HCT116 (cell line): ENCODE measurements around the gene RIC8B. TPM values are rescaled to one million over a fixed set of nuclear protein-coding genes. Genes with fewer than 3 reads are reported as not detected.

Source experiments
- ATAC-seq: fragments of 200-7000 bp; cut with Tn5 transposase; 2 replicates; pipeline ENCODE4 v1.9.1; 2020; ENCODE audit warnings: mild to moderate bottlenecking, moderate library complexity
- BruUV-seq: library from RNA; stranded (reverse); fragments of 400-500 nt; replicated peaks from 2 replicates; lab custom pipeline; 2021; lab: Mats Ljungman, UMichigan
- CTCF ChIA-PET: fragments of 300-600 bp; sonication (Branson Sonifier 250); formaldehyde crosslinking; loops from one replicate; lab custom pipeline; 2021; ENCODE audit warnings: antibody characterized with exemption; lab: Charles Lee
- POLR2A ChIA-PET: fragments of 300-600, 350-600 bp; sonication (Branson Sonifier 250); formaldehyde crosslinking; loops from one replicate; lab custom pipeline; 2021; ENCODE audit warnings: antibody characterized with exemption; lab: Charles Lee
- RAD21 ChIA-PET, 2 experiments: fragments of 300-600 bp; sonication (Branson Sonifier 250); formaldehyde crosslinking; loops; one replicate each; lab custom pipeline; 2023; ENCODE audit warnings: low total read pairs in 2 of 2; ENCODE audit not compliant: uncharacterized antibody in 2 of 2, unreplicated experiment in 2 of 2, low non-redundant PET in 1 of 2; lab: Charles Lee
- DNase-seq: peaks from one replicate; pipeline ENCODE4 v3.0.0-alpha.2; 2010; ENCODE audit warnings: low read depth, low spot score
- H2AFZ ChIP-seq: fragments of 200-600 bp; shearing (Covaris generic), sonication (generic); 2 replicates; pipeline ENCODE4 v1.6.1; 2017; ENCODE audit warnings: low read depth, mixed run types, mixed read lengths, antibody characterized with exemption, low read length; ENCODE audit not compliant: poor library complexity, severe bottlenecking
- H3K27ac ChIP-seq: 2 replicates; pipeline ENCODE4 v1.5.1; 2012; ENCODE audit warnings: low read depth, low read length
- H3K27me3 ChIP-seq: fragments of 200-600 bp; sonication (generic); 2 replicates; pipeline ENCODE4 v1.6.1; 2016; ENCODE audit warnings: mixed run types, low read length, mixed read lengths; ENCODE audit not compliant: insufficient read depth
- H3K36me3 ChIP-seq, 2 experiments: fragments of 200-500 bp in 1 of 2; fragments of 200-600 bp in 1 of 2; sonication (Bioruptor generic) in 1 of 2; sonication (generic) in 1 of 2; 2 replicates each; pipeline versions ENCODE4 v1.5.1 to v1.6.1; 2014 to 2016; ENCODE audit warnings: low read length in 2 of 2, inconsistent platforms in 1 of 2, mixed read lengths in 1 of 2, mixed run types in 1 of 2; ENCODE audit not compliant: insufficient read depth in 2 of 2, control insufficient read depth in 1 of 2
- H3K4me1 ChIP-seq, 2 experiments: fragments of 200-600 bp in 1 of 2; sonication (generic) in 1 of 2; 2 replicates each; pipeline versions ENCODE4 v1.5.1 to v1.6.1; 2012 to 2017; ENCODE audit warnings: low read length in 2 of 2, inconsistent platforms in 1 of 2, mild to moderate bottlenecking in 1 of 2, mixed read lengths in 1 of 2, mixed run types in 1 of 2, moderate library complexity in 1 of 2; ENCODE audit not compliant: insufficient read depth in 2 of 2, control insufficient read depth in 1 of 2
- H3K4me2 ChIP-seq: fragments of 200-600 bp; sonication (generic); 2 replicates; pipeline ENCODE4 v1.6.1; 2017; ENCODE audit warnings: mixed run types, low read length, mixed read lengths
- H3K4me3 ChIP-seq, 2 experiments: fragments of 200-600 bp in 1 of 2; sonication (generic) in 1 of 2; replicated peaks in 1 of 2; 2 replicates each; pipeline ENCODE4 v1.5.1; 2011 to 2016; ENCODE audit warnings: low read length in 2 of 2, control low read depth in 1 of 2, low read depth in 1 of 2, mild to moderate bottlenecking in 1 of 2, mixed read lengths in 1 of 2, mixed run types in 1 of 2
- H3K79me2 ChIP-seq: fragments of 200-600 bp; sonication (generic); 2 replicates; pipeline ENCODE4 v1.6.1; 2017; ENCODE audit warnings: mild to moderate bottlenecking, mixed run types, low read length, moderate library complexity, mixed read lengths; ENCODE audit not compliant: insufficient read depth
- H3K9ac ChIP-seq: fragments of 200-600 bp; sonication (generic); 2 replicates; pipeline ENCODE4 v1.6.1; 2016; ENCODE audit warnings: low read length, mixed read lengths
- H3K9me2 ChIP-seq: fragments of 200-600 bp; sonication (generic), shearing (Covaris generic); 2 replicates; pipeline ENCODE4 v1.6.1; 2017; ENCODE audit warnings: mixed run types, mild to moderate bottlenecking, moderate library complexity; ENCODE audit not compliant: insufficient read depth
- H3K9me3 ChIP-seq, 2 experiments: fragments of 200-500 bp in 1 of 2; fragments of 200-600 bp in 1 of 2; sonication (Bioruptor generic) in 1 of 2; sonication (generic) in 1 of 2; 2 replicates each; pipeline ENCODE4 v1.6.1; 2014 to 2017; ENCODE audit warnings: low read length in 2 of 2, mixed read lengths in 2 of 2, inconsistent platforms in 1 of 2, low read depth in 1 of 2, mild to moderate bottlenecking in 1 of 2, mixed run types in 1 of 2, moderate library complexity in 1 of 2; ENCODE audit not compliant: control insufficient read depth in 1 of 2, insufficient read depth in 1 of 2
- H4K20me1 ChIP-seq: fragments of 200-600 bp; sonication (generic), shearing (Covaris generic); 2 replicates; pipeline ENCODE4 v1.6.1; 2017; ENCODE audit warnings: mixed run types, mild to moderate bottlenecking, moderate library complexity; ENCODE audit not compliant: insufficient read depth
- CBX3 ChIP-seq: IDR thresholded peaks from 2 replicates; pipeline ENCODE4 v1.6.1; 2012; ENCODE audit warnings: low read depth
- EGR1 ChIP-seq: IDR thresholded peaks from 2 replicates; pipeline ENCODE4 v1.6.1; 2012; ENCODE audit warnings: low read depth
- EZH2 ChIP-seq: fragments of 200-600 bp; sonication (generic); IDR thresholded peaks from 2 replicates; pipeline ENCODE4 v1.6.1; 2017; ENCODE audit warnings: antibody characterized with exemption, mixed run types
- FOSL1 ChIP-seq: IDR thresholded peaks from 2 replicates; pipeline ENCODE4 v1.6.1; 2012; ENCODE audit warnings: low read depth
- JUND ChIP-seq: IDR thresholded peaks from 2 replicates; pipeline ENCODE4 v1.6.1; 2012
- POLR2A ChIP-seq: IDR thresholded peaks from 2 replicates; pipeline ENCODE4 v1.7.0; 2011; ENCODE audit warnings: borderline replicate concordance; ENCODE audit not compliant: insufficient read depth, insufficient read length; ENCODE audit errors: extremely low read depth
- POLR2AphosphoS5 ChIP-seq: IDR thresholded peaks from 2 replicates; pipeline ENCODE4 v1.6.1; 2011; ENCODE audit warnings: mild to moderate bottlenecking, low read depth, low read length, moderate library complexity
- RAD21 ChIP-seq: IDR thresholded peaks from 2 replicates; pipeline ENCODE4 v1.6.1; 2012; ENCODE audit warnings: low read depth, mild to moderate bottlenecking
- SIN3A ChIP-seq: IDR thresholded peaks from 2 replicates; pipeline ENCODE4 v1.6.1; 2012; ENCODE audit warnings: low read depth
- SP1 ChIP-seq: IDR thresholded peaks from 2 replicates; pipeline ENCODE4 v1.6.1; 2012; ENCODE audit warnings: low read depth
- SRF ChIP-seq: IDR thresholded peaks from 2 replicates; pipeline ENCODE4 v1.6.1; 2012; ENCODE audit warnings: low read depth
- intact Hi-C: fragments of 100-400 bp; cut with micrococcal nuclease; formaldehyde crosslinking; loops from 2 replicates; pipeline ENCODE4 v1.10.0; 2022
- total RNA-seq: library from RNA; stranded (reverse); gene quantifications from one replicate; pipeline ENCODE4 v1.2.1, GENCODE V29; 2021; ENCODE audit not compliant: unreplicated experiment
- TF ChIP-seq, protein P1 (sequence below): IDR thresholded peaks from 2 replicates; pipeline ENCODE4 v1.6.1; 2012; ENCODE audit warnings: low read depth

The RIC8B gene
- total RNA-seq, 1 experiment from 2014 or later = 16.7 TPM

DNA sequence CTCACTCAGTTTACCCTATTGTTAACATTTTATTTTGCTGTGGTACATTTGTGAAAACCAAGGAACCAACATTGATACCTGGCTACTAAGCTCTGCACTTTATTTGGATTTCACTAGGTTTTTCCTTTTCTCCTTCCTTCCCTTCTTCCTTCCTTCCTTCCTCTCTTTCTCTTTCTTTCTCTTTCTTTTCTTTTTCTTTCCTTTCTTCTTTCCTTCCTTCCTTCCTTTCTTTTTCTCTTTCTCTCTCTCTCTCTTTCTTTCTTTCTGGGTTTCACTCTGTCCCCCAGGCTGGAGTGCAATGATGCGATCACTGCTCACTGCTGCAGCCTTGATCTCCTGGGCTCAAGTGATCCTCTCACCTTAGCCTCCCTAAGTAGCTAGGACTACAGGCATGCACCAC, 152.2 kb downstream of the RIC8B start:
- Histone ChIP-seq H3K27me3 (no peaks in the 10 kb centered on the region), H3K4me3 (no peak overlapping the region), H3K79me2 (no peaks in the 10 kb centered on the region), H3K27ac (no peak overlapping the region), H3K4me2 (no peak overlapping the region), H3K36me3 (no peaks in the 10 kb centered on the region), H2AFZ (no peak overlapping the region), H3K9me3 (no peaks in the 10 kb centered on the region), H3K9me2 (no peaks in the 10 kb centered on the region), H4K20me1 (no peaks in the 10 kb centered on the region), H3K4me1 (no peaks in the 10 kb centered on the region), H3K9ac (no peak overlapping the region)
- intact Hi-C loops = loop anchor here (10.0 kb wide), 1 partner anchor 1502 kb away; no protein-coding TSS in a partner anchor
- ChIA-PET CTCF (no interaction called here), POLR2A (no interaction called here), RAD21 (no interaction called here)
- DNase-seq (no peak), ATAC-seq (no peak)
- BruUV-seq = no TSS peak
- TF ChIP-seq EGR1 (no peak), CBX3 (no peak), RAD21 (no peak), POLR2AphosphoS5 (no peak)
- TF ChIP-seq, protein P1, sequence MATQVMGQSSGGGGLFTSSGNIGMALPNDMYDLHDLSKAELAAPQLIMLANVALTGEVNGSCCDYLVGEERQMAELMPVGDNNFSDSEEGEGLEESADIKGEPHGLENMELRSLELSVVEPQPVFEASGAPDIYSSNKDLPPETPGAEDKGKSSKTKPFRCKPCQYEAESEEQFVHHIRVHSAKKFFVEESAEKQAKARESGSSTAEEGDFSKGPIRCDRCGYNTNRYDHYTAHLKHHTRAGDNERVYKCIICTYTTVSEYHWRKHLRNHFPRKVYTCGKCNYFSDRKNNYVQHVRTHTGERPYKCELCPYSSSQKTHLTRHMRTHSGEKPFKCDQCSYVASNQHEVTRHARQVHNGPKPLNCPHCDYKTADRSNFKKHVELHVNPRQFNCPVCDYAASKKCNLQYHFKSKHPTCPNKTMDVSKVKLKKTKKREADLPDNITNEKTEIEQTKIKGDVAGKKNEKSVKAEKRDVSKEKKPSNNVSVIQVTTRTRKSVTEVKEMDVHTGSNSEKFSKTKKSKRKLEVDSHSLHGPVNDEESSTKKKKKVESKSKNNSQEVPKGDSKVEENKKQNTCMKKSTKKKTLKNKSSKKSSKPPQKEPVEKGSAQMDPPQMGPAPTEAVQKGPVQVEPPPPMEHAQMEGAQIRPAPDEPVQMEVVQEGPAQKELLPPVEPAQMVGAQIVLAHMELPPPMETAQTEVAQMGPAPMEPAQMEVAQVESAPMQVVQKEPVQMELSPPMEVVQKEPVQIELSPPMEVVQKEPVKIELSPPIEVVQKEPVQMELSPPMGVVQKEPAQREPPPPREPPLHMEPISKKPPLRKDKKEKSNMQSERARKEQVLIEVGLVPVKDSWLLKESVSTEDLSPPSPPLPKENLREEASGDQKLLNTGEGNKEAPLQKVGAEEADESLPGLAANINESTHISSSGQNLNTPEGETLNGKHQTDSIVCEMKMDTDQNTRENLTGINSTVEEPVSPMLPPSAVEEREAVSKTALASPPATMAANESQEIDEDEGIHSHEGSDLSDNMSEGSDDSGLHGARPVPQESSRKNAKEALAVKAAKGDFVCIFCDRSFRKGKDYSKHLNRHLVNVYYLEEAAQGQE = no peak

DNA sequence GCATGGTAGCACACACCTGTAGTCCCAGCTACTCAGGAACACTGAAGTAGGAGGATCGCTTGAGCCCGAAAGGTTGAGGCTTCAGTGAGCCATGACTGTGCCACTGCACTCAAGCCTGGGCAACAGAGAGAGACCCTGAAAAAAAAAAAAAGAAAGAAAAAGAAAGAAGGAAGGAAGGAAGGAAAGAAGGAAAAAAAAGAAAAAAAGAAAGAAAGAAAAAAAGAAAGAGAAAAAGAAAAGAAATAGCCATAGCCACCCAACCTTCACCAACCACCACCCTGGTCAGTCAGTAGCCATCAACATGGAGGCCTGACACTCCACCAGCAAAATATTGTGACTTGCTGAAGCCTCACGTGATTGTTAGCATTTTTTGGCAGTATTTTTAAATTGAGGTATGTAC, 159.8 kb downstream of the RIC8B start:
- no TSS peak for BruUV-seq
- Histone ChIP-seq H3K79me2 (no peaks in the 10 kb centered on the region), H4K20me1 (no peaks in the 10 kb centered on the region), H3K9me2 (no peaks in the 10 kb centered on the region), H3K9ac (no peak overlapping the region), H3K36me3 (no peaks in the 10 kb centered on the region), H3K4me3 (no peak overlapping the region), H3K27me3 (no peaks in the 10 kb centered on the region), H3K9me3 (no peaks in the 10 kb centered on the region), H2AFZ (no peak overlapping the region), H3K27ac (no peak overlapping the region), H3K4me1 (no peaks in the 10 kb centered on the region), H3K4me2 (no peak overlapping the region)
- POLR2A ChIA-PET = no interaction called here
- RAD21 ChIA-PET = no interaction called here
- ATAC-seq = no peak
- no peak for DNase-seq
- intact Hi-C loops = no loop called here
- no peak for TF ChIP-seq JUND
- no peak for TF ChIP-seq SIN3A
- no peak for TF ChIP-seq EZH2
- no peak for TF ChIP-seq SP1
- TF ChIP-seq FOSL1 = no peak
- no peak for TF ChIP-seq EGR1
- TF ChIP-seq RAD21 = no peak
- no peak for TF ChIP-seq POLR2A
- no peak for TF ChIP-seq SRF
- CTCF ChIA-PET = no interaction called here
